Smooth muscle cell (in vitro differentiated cells): ENCODE results near the gene ZDHHC17. TPM values are rescaled to one million over a fixed set of nuclear protein-coding genes. Genes with fewer than 3 reads are reported as not detected.

ENCODE experiments used
- DNase-seq: peaks from one replicate; lab custom pipeline; 2025; ENCODE audit not compliant: unreplicated experiment; lab: John Stamatoyannopoulos, UW
- H2AFZ ChIP-seq: fragments of 200-600 bp; sonication (generic); 2 replicates; pipeline ENCODE4 v1.6.0; 2016; ENCODE audit warnings: antibody characterized with exemption, low read depth, mild to moderate bottlenecking
- H3F3A ChIP-seq: fragments of 200-600 bp; sonication (generic); 2 replicates; pipeline ENCODE4 v1.6.0; 2017; ENCODE audit warnings: antibody characterized with exemption, low read depth
- H3K27ac ChIP-seq: fragments of 200-600 bp; sonication (generic); 2 replicates; pipeline ENCODE4 v1.5.1; 2016; ENCODE audit warnings: low read depth, mild to moderate bottlenecking
- H3K27me3 ChIP-seq: fragments of 200-600 bp; sonication (generic); 2 replicates; pipeline ENCODE4 v1.6.1; 2016; ENCODE audit warnings: low read depth, mild to moderate bottlenecking
- H3K36me3 ChIP-seq: fragments of 200-600 bp; sonication (generic); 2 replicates; pipeline ENCODE4 v1.5.1; 2016; ENCODE audit warnings: low read depth
- H3K4me1 ChIP-seq: fragments of 200-600 bp; sonication (generic); 2 replicates; pipeline ENCODE4 v1.5.1; 2016; ENCODE audit warnings: low read depth
- H3K4me2 ChIP-seq: fragments of 200-600 bp; sonication (generic); 2 replicates; pipeline ENCODE4 v1.6.0; 2016; ENCODE audit warnings: mild to moderate bottlenecking
- H3K4me3 ChIP-seq: fragments of 200-600 bp; sonication (generic); 2 replicates; pipeline ENCODE4 v1.5.1; 2016; ENCODE audit warnings: mild to moderate bottlenecking
- H3K79me2 ChIP-seq: fragments of 200-600 bp; sonication (generic); 2 replicates; pipeline ENCODE4 v1.6.0; 2016; ENCODE audit warnings: low read depth, mild to moderate bottlenecking
- H3K9ac ChIP-seq: fragments of 200-600 bp; sonication (generic); 2 replicates; pipeline ENCODE4 v1.6.0; 2016; ENCODE audit warnings: low read depth
- H3K9me3 ChIP-seq: fragments of 200-600 bp; sonication (generic); replicated peaks from 2 replicates; pipeline ENCODE4 v1.5.1; 2016; ENCODE audit warnings: low read depth
- H4K20me1 ChIP-seq: fragments of 200-600 bp; sonication (generic); 2 replicates; pipeline ENCODE4 v1.6.0; 2016; ENCODE audit warnings: low read depth
- CTCF ChIP-seq: fragments of 200-600 bp; sonication (generic); IDR thresholded peaks from 2 replicates; pipeline ENCODE4 v1.5.1; 2017; ENCODE audit warnings: borderline replicate concordance, mild to moderate bottlenecking, antibody characterized with exemption; ENCODE audit not compliant: insufficient read depth, poor library complexity, severe bottlenecking
- WGBS: methylation state at CpG from one replicate; pipeline ENCODE4 v1.1.7; 2016; ENCODE audit warnings: low lambda C conversion rate; 5-methylcytosine and 5-hydroxymethylcytosine counted together
- polyA plus RNA-seq: library from polyadenylated mRNA; unstranded; fragments of >200 nt; fragmentation: Nextera tagmentation; extraction: Ambion mirVana; gene quantifications from 2 replicates; pipeline ENCODE4 v1.2.1, GENCODE V29; 2016
- total RNA-seq: library from RNA; depleted of rRNA; stranded (reverse); fragments of >200 nt; gene quantifications from 2 replicates; pipeline ENCODE4 v1.2.3, GENCODE V29; 2014

The ZDHHC17 gene
- total and polyA plus RNA-seq, 2 experiments from 2014 or later: 12.8 to 34.8 TPM

DNA sequence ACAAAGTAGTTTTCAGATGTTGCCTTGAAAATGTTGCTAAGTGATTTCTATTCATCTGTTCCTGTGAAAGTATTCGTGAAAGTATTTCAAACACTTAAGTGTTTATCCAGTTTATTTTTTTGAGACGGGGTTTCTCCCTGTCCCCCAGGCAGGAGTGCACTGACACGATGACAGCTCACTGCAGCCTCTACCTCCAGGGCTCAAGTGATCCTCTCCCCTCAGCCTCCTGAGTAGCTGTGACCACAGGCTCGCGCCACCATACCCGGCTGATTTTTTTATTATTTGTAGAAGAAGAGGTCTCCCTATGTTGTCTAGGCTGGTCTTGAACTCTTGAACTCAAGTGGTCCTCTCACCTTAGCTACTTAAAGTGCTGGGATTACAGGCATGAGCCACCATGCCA is 1.7 kb downstream of the ZDHHC17 start:
- Histone ChIP-seq H3K9ac (no peak overlapping the region), H3K36me3 (no peaks in the 10 kb centered on the region), H3K9me3 (no peaks in the 10 kb centered on the region), H4K20me1 (peaks cover 53% of the 10 kb centered on the region), H3K79me2 (peaks cover 62% of the 10 kb centered on the region), H3K4me2 (peak overlapping the region; percentile 96), H3F3A (peaks cover 17% of the 10 kb centered on the region), H2AFZ (no peak overlapping the region), H3K4me3 (peak overlapping the region; percentile 93), H3K27me3 (no peaks in the 10 kb centered on the region), H3K27ac (no peak overlapping the region), H3K4me1 (peaks cover 4% of the 10 kb centered on the region)
- no peak for DNase-seq
- TF ChIP-seq CTCF: no peak
- 91% methylated on average over 6 of the region's 6 CpGs for WGBS

- H3K4me1 ChIP-seq: peaks cover 4% of the 10 kb centered on the region
- H3K4me3 ChIP-seq: no peak overlapping the region
- no peak for TF ChIP-seq CTCF
- no peak overlapping the region for H3K27ac ChIP-seq
- H3K36me3 ChIP-seq: no peaks in the 10 kb centered on the region
- no peaks in the 10 kb centered on the region for H3K9me3 ChIP-seq
- H3K79me2 ChIP-seq: peaks cover 68% of the 10 kb centered on the region
- no peak overlapping the region for H2AFZ ChIP-seq
- H4K20me1 ChIP-seq: peaks cover 59% of the 10 kb centered on the region
- DNase-seq: no peak
- no peak overlapping the region for H3K9ac ChIP-seq
- no peaks in the 10 kb centered on the region for H3K27me3 ChIP-seq
- WGBS: 90% methylated on average over 4 of the region's 4 CpGs
- peak overlapping the region; percentile 96 for H3K4me2 ChIP-seq
- H3F3A ChIP-seq: peaks cover 17% of the 10 kb centered on the region
Measured at GRCh38 chr12:76766161-76766560, 2.2 kb downstream of the ZDHHC17 start.

GRCh38 chr12:76768576-76768975 is 4.7 kb downstream of the ZDHHC17 start:
- no peaks in the 10 kb centered on the region for H3K9me3 ChIP-seq
- WGBS: 90% methylated on average over 3 of the region's 3 CpGs

More at GRCh38 chr12:76768576-76768975, 4.7 kb downstream of the ZDHHC17 start:
- no peaks in the 10 kb centered on the region for H3K36me3 ChIP-seq
- H3K27me3 ChIP-seq: no peaks in the 10 kb centered on the region
- peaks cover 79% of the 10 kb centered on the region for H4K20me1 ChIP-seq
- H3K27ac ChIP-seq: no peak overlapping the region
- peaks cover 8% of the 10 kb centered on the region for H3F3A ChIP-seq
- peaks cover 4% of the 10 kb centered on the region for H3K4me1 ChIP-seq
- DNase-seq: no peak
- peaks cover 90% of the 10 kb centered on the region for H3K79me2 ChIP-seq
- H3K4me2 ChIP-seq: peak overlapping the region; percentile 3
- no peak for TF ChIP-seq CTCF
- H2AFZ ChIP-seq: no peak overlapping the region
- H3K9ac ChIP-seq: no peak overlapping the region
- H3K4me3 ChIP-seq: no peak overlapping the region
